Upper lobe of left lung (tissue), 4 donors: Measurements from ENCODE around the gene CCN5.

Experiments
- EP300 ChIP-seq, 4 donors: sonication (generic); formaldehyde crosslinking; IDR thresholded peaks; one replicate each; pipeline ENCODE4 v1.5.1; 2017; ENCODE audit warnings: antibody characterized with exemption in 4 of 4, control low read depth in 2 of 4
- POLR2A ChIP-seq, 4 donors: fragments of 450-650 bp; IDR thresholded peaks; one replicate each; pipeline ENCODE4 v1.5.1; 2016 to 2017; ENCODE audit warnings: antibody characterized with exemption in 4 of 4, mild to moderate bottlenecking in 2 of 4
- POLR2AphosphoS5 ChIP-seq, 2 donors: sonication (generic); formaldehyde crosslinking; IDR thresholded peaks; one replicate each; pipeline ENCODE4 v1.5.1; 2017; ENCODE audit warnings: antibody characterized with exemption in 2 of 2
- TF ChIP-seq, protein P1 (sequence below), 6 experiments: fragments of 450-650 bp in 4 of 6; fragments of 200-600 bp in 2 of 6; sonication (generic) in 2 of 6; IDR thresholded peaks; one replicate each; pipeline ENCODE4 v1.5.1; 2016 to 2019; ENCODE audit warnings: antibody characterized with exemption in 6 of 6

DNA sequence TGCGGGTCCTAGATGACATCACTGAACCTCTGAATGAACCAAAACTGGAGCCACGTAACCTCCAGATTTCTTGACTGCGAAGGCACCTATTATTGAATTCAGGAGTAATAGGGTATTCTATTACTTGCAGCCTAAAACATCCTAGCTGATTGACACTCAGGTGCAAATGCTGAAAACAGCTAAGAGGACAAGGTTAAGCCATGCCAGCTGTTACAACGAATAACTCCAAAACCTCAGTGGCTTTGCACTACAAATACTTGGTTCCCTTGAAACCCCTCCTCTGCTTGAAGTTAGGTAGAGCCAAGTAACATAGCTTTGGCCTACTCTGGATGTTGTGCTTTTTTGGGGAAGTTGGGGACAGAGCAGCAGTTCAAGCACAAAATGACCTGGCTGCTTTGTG lies 21.0 kb upstream of the CCN5 start:
- TF ChIP-seq POLR2AphosphoS5 (IDR thresholded peaks at IDR 0.05) (no peak), POLR2A (IDR thresholded peaks at IDR 0.05) (no peak), EP300 (IDR thresholded peaks at IDR 0.05) (no peak)
- TF ChIP-seq, protein P1, sequence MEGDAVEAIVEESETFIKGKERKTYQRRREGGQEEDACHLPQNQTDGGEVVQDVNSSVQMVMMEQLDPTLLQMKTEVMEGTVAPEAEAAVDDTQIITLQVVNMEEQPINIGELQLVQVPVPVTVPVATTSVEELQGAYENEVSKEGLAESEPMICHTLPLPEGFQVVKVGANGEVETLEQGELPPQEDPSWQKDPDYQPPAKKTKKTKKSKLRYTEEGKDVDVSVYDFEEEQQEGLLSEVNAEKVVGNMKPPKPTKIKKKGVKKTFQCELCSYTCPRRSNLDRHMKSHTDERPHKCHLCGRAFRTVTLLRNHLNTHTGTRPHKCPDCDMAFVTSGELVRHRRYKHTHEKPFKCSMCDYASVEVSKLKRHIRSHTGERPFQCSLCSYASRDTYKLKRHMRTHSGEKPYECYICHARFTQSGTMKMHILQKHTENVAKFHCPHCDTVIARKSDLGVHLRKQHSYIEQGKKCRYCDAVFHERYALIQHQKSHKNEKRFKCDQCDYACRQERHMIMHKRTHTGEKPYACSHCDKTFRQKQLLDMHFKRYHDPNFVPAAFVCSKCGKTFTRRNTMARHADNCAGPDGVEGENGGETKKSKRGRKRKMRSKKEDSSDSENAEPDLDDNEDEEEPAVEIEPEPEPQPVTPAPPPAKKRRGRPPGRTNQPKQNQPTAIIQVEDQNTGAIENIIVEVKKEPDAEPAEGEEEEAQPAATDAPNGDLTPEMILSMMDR (IDR thresholded peaks at IDR 0.05), result no peak
